HG02938 (cell line): ENCODE results near the gene PIK3CA.
"Not testable (repeated sequence)": the region's sequence is repeated elsewhere in the genome, so short reads cannot be mapped to it uniquely, and the experiment has no call there.

Experiments
- ATAC-seq: cut with Tn5 transposase; IDR thresholded peaks from one replicate; pipeline ENCODE4 v1.9.1; 2021; ENCODE audit warnings: mild to moderate bottlenecking, moderate library complexity; ENCODE audit not compliant: unreplicated experiment

The PIK3CA gene

GRCh38 chr3:179147873-179148615 is at the start of gene PIK3CA:
TSS of gene PIK3CA (plus strand) at chr3:179148357. CDS start at chr3:179198826, 50,469 bp downstream.
- peak; percentile 79 for ATAC-seq

- ATAC-seq, result no peak
Observed at GRCh38 chr3:179098388-179099077, 49.6 kb upstream of the PIK3CA start.

- ATAC-seq, result no peak
Observed at GRCh38 chr3:179100652-179101051, 47.5 kb upstream of the PIK3CA start.

- ATAC-seq, result no peak
Observed at GRCh38 chr3:179105881-179106280, 42.3 kb upstream of the PIK3CA start.

GRCh38 chr3:179107617-179108016 is 40.5 kb upstream of the PIK3CA start:
- no peak for ATAC-seq

GRCh38 chr3:179108086-179108485 is 40.1 kb upstream of the PIK3CA start:
- ATAC-seq, result no peak

- no peak for ATAC-seq
Observed at GRCh38 chr3:179113903-179114302, 34.3 kb upstream of the PIK3CA start.

- ATAC-seq, result not testable (repeated sequence)
Observed at GRCh38 chr3:179115444-179115843, 32.7 kb upstream of the PIK3CA start.

GRCh38 chr3:179116816-179117215 is 31.3 kb upstream of the PIK3CA start:
- ATAC-seq, result no peak

- ATAC-seq, result not testable (repeated sequence)
Observed at GRCh38 chr3:179132191-179132890, 15.8 kb upstream of the PIK3CA start.

GRCh38 chr3:179133575-179133974 is 14.6 kb upstream of the PIK3CA start:
- ATAC-seq, result no peak

- ATAC-seq, result no peak
Observed at GRCh38 chr3:179136195-179136594, 12.0 kb upstream of the PIK3CA start.

- ATAC-seq, result no peak
Observed at GRCh38 chr3:179141890-179142289, 6.3 kb upstream of the PIK3CA start.

GRCh38 chr3:179146911-179147513 is 1.1 kb upstream of the PIK3CA start:
- peak; percentile 32 for ATAC-seq

- ATAC-seq, result peak; percentile 26
Observed at GRCh38 chr3:179147514-179147872, 664 bp upstream of the PIK3CA start.

- ATAC-seq, result peak; percentile 20
Observed at GRCh38 chr3:179148616-179149405, 654 bp downstream of the PIK3CA start.

GRCh38 chr3:179149406-179149867 is 1.3 kb downstream of the PIK3CA start:
- ATAC-seq, result no peak

GRCh38 chr3:179149951-179150350 is 1.8 kb downstream of the PIK3CA start:
- ATAC-seq, result no peak

- no peak for ATAC-seq
Observed at GRCh38 chr3:179150610-179151009, 2.5 kb downstream of the PIK3CA start.

- no peak for ATAC-seq
Observed at GRCh38 chr3:179151474-179151873, 3.3 kb downstream of the PIK3CA start.
